Embryonic facial prominence (tissue), 1 donor: ENCODE measurements around the gene CDC42EP1.

ENCODE experiments used
- DNase-seq: peaks from one replicate; pipeline ENCODE4 v3.0.0-alpha.2; 2016; ENCODE audit errors: extremely low spot score

CDC42EP1 gene

GRCh38 chr22:37560608-37561211, 430 bp downstream of the CDC42EP1 start:
- no peak for DNase-seq

DNA sequence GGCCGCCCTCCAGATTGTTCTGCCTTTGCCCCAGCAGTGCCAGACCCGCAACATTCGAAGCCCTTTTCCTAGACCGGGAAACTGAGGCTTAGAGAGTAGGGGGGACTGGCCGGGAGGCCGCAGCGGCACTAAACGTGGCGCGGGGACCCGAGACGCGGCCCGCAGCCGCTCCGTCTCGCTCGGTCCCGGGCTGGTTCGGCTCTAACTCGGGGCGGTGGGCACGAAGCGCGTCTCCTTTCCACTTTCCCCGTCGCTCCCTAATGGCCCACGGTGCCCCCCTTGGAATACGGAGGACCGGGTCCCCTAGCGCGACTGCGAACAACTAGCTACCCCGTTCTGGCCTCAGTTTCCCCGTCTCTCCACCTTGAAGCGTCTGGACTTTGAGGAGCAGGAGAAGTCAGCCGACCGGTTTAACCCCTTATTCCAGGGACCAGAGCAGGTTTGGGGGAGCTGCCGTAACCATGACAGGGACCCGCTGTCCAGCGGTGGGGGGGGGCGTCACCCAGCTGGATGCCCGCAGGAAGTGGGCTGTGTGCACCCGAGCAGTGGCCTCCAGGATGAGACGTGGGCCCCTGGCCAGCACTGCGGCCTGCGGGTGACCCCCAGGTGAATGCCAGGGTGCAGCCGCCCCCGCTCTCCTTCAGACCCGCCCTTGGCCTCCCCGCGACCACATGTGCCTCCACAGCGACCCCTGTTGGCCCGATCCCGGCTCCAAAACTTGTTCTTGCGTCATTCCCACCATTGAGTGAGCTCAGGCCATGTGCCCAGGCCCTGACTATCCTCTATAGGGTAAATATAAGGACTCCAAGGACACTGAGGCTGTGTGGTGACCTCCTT, 1.1 kb downstream of the CDC42EP1 start:
- peak; percentile 61 for DNase-seq

DNA sequence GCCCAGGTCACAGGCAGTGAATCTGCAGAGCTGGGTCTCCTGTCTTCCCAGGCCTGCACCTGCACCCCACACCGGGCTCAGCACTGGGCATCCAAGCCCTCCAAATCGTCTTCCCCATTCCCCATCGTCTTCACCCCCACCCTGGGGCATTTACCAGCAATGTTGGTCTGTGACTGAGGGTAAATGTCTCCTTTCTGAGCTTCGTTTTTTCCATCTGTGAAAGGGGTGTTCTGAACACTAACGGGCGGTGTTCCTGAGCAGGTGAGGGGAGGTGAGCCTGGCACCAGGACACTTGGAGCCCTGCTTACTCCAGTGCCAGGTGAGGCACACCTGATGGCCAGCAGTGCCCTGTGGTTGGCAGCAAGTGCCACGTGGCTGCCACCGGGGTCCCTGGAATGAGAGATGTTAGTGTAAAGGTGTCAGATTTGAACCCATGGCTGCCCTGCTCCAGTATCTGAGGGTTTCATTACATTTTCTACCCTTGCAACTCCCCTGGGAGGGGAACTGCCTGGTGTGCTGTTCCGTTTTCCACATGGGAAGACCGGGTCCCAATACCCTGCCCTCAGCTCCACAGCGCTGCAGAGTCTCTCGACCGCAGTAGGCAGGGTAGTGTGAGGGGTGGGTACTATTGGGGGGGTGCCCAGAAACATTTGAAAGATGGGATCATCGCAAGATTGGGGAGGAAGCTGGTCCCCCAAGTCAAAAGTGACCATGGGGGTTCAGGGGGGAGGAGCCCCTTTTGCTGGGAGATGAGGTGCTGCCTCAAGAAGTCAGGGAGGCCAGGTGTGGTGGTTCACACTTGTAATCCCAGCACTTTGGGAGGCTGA, 2.0 kb downstream of the CDC42EP1 start:
- DNase-seq, result no peak

GRCh38 chr22:37563153-37564081, 3.1 kb downstream of the CDC42EP1 start:
- no peak for DNase-seq

GRCh38 chr22:37564111-37564711, 3.9 kb downstream of the CDC42EP1 start:
- DNase-seq, result no peak

DNA sequence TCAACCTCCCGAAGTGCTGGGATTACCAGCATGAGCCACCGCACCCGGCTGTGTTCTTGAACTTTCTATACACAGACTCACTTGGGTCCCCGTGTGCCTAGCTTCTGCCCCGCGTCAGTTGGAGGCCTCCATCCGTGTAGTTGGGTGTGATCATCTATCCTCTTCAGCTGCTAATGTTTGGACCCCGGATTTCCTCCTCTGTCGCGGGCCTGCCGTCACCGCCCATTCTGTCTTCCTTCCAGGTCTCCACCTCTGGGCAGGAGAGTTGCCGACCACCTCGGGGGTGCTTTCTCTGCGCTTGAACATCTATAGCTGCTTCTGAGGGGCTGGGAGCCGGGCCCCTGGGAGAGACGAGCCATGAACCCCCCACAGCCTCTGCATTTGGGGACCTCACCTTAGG, 5.5 kb downstream of the CDC42EP1 start:
- no peak for DNase-seq

DNA sequence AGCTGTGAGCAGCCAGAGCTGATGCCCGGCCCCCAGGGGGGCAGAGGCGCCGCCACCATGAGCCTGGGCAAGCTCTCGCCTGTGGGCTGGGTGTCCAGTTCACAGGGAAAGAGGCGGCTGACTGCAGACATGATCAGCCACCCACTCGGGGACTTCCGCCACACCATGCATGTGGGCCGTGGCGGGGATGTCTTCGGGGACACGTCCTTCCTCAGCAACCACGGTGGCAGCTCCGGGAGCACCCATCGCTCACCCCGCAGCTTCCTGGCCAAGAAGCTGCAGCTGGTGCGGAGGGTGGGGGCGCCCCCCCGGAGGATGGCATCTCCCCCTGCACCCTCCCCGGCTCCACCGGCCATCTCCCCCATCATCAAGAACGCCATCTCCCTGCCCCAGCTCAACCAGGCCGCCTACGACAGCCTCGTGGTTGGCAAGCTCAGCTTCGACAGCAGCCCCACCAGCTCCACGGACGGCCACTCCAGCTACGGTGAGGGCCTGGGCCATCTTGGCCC, 6.1 kb downstream of the CDC42EP1 start:
- DNase-seq, result no peak

DNA sequence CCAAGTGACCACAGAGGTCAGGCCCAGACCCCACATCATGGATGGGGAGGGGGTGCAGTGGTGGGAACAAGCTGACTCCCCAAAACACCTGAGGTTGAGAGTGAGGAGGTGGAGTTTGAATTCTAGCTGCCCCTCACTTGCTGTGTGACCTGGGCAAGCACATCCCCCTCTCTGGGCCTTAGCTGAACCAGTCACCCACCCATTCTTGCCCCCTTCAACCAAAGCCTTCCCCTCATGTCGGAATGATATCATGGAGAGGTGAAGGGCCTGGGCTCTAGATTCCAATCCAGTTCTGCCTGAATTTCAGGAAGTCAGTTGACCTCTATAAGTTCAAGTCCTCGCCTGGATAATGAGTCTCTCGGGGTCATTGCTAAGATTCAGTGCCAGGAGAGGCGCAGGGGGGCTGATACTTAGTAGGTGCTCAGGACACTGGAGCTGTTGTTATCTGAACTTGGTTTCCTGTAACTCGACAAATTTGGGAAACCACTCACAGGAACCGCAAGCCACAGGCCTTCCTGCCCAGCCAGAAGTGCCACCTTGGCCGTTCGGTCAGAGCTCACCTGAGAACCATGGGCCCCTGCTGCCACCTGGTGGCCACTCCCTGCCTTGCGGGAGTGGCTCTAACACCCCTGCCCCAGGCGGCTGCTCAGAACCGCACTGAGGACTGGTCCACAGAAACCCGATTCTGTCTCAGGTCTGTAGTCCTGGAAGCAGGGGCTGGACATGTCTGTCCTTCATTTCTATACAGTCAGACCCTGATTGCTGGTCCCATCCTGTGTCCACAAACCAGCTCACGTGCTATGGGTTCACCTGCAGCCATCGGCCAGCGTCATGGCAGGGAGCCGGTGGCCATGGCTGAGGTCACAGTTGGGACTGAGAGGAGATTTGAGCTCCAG, 6.9 kb downstream of the CDC42EP1 start:
- DNase-seq, result no peak

DNA sequence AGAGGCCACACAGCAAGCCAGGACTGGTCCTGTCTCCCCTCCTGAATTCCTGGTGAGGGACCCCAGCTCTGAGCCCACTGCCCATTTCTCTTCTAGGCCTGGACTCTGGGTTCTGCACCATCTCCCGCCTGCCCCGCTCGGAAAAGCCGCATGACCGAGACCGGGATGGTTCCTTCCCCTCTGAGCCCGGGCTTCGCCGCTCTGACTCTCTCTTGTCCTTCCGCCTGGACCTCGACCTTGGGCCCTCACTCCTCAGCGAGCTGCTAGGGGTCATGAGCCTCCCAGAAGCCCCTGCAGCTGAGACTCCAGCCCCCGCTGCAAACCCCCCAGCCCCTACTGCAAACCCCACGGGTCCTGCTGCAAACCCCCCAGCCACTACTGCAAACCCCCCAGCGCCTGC, 7.7 kb downstream of the CDC42EP1 start:
- DNase-seq, result no peak

- DNase-seq, result no peak
Observed at GRCh38 chr22:37568448-37569008, 8.2 kb downstream of the CDC42EP1 start.

GRCh38 chr22:37569009-37569920, 9.0 kb downstream of the CDC42EP1 start:
- no peak for DNase-seq

GRCh38 chr22:37569921-37570660, 9.8 kb downstream of the CDC42EP1 start:
- DNase-seq, result no peak

DNA sequence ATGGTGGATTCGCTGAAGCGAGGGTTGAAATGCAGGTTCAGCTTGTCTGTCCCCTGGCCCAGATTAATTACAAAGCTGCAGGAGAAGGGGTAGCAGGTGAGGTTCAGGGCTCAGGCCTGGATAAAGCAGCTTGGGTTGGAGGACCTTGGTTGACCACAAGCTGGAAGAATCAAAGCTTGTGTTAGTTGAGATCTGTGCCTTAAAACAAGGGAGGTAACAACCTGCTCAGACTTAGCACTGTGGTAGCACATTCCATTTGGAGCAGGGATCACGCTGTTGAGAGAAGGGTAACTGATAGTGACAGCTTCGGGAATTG, 10.3 kb downstream of the CDC42EP1 start:
- no peak for DNase-seq

- DNase-seq, result no peak
Observed at GRCh38 chr22:37571258-37571991, 11.1 kb downstream of the CDC42EP1 start.

GRCh38 chr22:37571992-37572373, 11.7 kb downstream of the CDC42EP1 start:
- DNase-seq, result no peak

- no peak for DNase-seq
Observed at GRCh38 chr22:37575490-37576003, 15.3 kb downstream of the CDC42EP1 start.

GRCh38 chr22:37578002-37578401, 17.7 kb downstream of the CDC42EP1 start:
- DNase-seq, result no peak
